Liver (tissue), 3 donors: ENCODE measurements around the gene OGA.

Source experiments
- CTCF ChIP-seq: fragments of 150-350 bp; IDR thresholded peaks from 2 replicates; pipeline ENCODE4 v1.5.1; 2017; ENCODE audit warnings: improper control_type of control experiment, low read depth, low read length; ENCODE audit not compliant: missing input control
- GABPA ChIP-seq, 2 donors: IDR thresholded peaks in 1 of 2; conservative IDR thresholded peaks in 1 of 2; 2 replicates each; pipeline ENCODE4 v1.6.1; 2016; ENCODE audit warnings: antibody characterized with exemption in 2 of 2, mild to moderate bottlenecking in 1 of 2, moderate library complexity in 1 of 2
- MAX ChIP-seq: IDR thresholded peaks from 2 replicates; pipeline ENCODE4 v1.6.1; 2016; ENCODE audit warnings: antibody characterized with exemption
- RAD21 ChIP-seq, 2 donors: IDR thresholded peaks; 2 replicates each; pipeline ENCODE4 v1.6.1; 2016; ENCODE audit warnings: antibody characterized with exemption in 2 of 2, mild to moderate bottlenecking in 2 of 2
- REST ChIP-seq: IDR thresholded peaks from 2 replicates; pipeline ENCODE4 v1.6.1; 2016; ENCODE audit warnings: antibody characterized with exemption, mild to moderate bottlenecking
- TF ChIP-seq, protein P1 (sequence below): IDR thresholded peaks from 2 replicates; pipeline ENCODE4 v1.6.1; 2016; ENCODE audit warnings: antibody characterized with exemption
- donor health status: healthy.
- donor health status: healthy.

GRCh38 chr10:101772017-101772894, 46.0 kb downstream of the OGA start:
- TF ChIP-seq CTCF (no peak), REST (no peak), MAX (no peak), RAD21 (IDR thresholded peaks at IDR 0.05) (no peak), GABPA (IDR thresholded peaks at IDR 0.05 in 1 of 2, conservative IDR thresholded peaks at IDR 0.05 in 1 of 2) (no peak)
- TF ChIP-seq, protein P1, sequence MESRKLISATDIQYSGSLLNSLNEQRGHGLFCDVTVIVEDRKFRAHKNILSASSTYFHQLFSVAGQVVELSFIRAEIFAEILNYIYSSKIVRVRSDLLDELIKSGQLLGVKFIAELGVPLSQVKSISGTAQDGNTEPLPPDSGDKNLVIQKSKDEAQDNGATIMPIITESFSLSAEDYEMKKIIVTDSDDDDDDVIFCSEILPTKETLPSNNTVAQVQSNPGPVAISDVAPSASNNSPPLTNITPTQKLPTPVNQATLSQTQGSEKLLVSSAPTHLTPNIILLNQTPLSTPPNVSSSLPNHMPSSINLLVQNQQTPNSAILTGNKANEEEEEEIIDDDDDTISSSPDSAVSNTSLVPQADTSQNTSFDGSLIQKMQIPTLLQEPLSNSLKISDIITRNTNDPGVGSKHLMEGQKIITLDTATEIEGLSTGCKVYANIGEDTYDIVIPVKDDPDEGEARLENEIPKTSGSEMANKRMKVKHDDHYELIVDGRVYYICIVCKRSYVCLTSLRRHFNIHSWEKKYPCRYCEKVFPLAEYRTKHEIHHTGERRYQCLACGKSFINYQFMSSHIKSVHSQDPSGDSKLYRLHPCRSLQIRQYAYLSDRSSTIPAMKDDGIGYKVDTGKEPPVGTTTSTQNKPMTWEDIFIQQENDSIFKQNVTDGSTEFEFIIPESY = no peak
